Retina (tissue), 1 donor: ENCODE data around the gene NEUROG1.
A peak's percentile ranks its signal among the peaks of the same experiment; 100 is the strongest.

Source experiments
- DNase-seq: peaks from one replicate; pipeline ENCODE4 v3.0.0-alpha.2; 2016

The NEUROG1 gene

DNA sequence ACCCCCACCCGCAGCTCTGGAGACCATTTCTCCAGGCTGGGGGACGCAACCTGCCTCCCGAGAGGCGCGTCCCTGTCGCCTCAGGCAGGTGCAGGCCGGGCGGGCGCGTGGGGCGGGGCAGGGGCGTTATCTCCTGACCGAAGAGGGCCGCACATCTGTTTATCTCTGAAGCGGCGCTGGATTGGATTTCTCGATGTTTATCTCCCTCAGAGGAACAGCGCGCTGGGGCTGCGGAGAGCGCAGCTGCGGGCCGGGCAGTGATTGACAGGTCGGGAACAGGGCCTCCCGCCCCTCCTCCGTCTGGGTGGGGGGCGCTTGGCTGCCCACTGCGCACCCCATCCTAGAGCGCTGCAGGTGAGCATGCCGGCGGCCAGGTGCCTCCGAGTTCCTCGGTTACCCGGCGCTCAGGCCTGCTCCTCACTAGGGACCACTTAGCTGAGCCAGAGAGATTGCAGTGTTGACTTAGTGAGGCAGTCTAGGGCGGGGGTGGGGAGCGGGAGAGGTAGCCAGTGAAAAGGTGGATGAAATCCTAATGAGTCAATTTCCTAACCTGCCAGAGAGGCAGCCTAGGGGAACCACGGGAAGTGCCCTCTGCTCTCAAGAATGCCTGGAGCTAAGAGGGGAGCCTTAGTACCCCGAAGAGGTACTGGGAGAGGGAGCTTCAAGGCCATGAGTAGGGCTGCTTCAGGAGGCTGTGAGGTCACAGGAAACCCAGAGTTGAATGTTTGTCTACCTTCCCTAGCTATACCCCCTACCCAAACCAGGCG lies 44.0 kb downstream of the NEUROG1 start:
- DNase-seq = peak; percentile 75

GRCh38 chr5:135491038-135491551 lies 44.7 kb downstream of the NEUROG1 start:
- no peak for DNase-seq

DNA sequence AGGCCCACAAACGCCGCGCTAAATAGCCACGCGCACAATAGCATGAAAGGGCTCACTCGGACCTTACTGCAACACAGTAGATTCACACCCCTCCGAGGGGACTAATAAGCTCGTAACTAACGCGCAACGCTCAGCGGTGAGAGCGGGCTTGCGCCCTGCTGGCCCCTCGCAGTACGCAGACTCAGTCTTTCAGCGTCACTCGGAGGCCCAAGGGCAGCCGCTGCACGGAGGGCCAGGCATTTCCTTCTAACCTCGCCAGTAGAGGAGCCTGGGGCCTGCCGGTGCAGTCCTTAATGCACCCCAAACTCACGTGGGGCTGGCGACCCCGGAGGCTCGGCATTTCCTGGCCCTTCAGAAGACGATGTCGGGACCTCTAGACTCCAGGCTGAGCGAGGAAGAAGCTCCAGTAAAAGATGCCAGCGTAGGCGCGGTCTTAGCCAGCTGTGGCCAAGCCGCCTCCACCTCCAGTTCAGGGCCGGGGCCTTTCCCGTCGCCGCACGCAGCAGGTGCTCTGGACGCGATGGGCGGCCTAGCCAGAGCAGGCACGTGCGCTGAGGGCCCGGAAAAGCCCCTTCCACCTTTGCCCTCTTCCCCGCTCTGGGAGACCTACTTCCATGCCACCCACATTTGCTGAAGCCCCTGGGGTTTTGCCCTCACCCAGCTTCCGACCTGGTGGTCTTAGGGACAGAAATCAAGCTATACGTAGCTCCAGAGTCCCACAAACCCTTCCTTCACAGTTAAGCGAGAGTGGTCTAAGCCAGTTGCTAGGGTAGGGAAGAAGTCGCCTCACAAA lies 45.3 kb downstream of the NEUROG1 start:
- DNase-seq = peak; percentile 84

- DNase-seq = peak; percentile 85
Observed at GRCh38 chr5:135489466-135490244, 46.1 kb downstream of the NEUROG1 start.

- DNase-seq = peak; percentile 93
Observed at GRCh38 chr5:135488727-135489465, 46.9 kb downstream of the NEUROG1 start.

DNA sequence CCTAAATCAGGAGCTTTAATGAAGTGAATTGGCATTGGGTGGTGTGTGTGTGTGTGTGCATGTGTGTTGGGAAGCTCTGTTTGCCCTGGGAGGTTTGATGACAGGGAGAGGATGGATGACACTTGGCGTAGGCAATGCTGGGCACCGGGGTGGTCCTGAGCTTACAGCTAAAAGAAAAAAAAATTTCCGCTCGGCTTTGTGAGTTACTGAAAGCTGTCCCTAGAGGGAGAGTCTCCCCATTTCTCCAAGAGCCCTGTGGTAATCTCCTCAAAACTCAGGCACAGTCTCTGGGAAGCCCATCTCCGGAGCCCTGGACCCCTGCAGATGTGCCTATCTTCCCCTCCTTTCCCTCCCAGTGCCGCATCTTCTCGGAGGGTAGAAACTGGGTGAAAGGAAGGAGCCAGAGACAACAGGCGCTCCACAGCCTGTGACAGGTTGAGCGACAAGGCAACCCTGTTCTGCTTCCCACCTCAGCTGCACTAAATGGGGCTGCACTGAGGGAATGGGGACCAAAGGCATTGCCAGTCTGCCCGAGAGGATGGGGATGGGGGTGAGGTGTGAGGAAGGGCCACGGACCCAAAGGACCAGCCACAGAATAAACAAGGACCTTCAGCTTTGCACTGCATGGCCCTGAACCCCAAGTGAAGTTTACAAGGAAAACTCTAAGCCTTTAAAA lies 47.8 kb downstream of the NEUROG1 start:
- DNase-seq = peak; percentile 57

DNA sequence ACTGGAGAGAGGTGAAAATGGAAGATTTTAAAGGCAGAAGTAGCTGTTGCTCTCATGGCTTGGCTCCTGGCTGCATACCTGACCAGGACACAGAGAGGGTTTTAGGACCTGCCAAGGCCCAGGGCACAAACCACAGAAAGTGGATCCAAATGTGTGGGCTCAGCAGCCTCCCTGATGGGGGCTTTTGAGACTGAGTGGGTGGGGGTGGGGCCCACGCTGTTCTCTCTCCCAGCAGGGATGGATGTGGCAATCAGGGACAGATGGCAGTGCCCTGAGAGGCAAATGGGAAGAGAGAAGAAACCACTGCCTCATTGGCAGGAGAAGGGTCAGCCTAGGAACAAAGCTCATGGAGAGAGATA lies 48.7 kb downstream of the NEUROG1 start:
- DNase-seq = no peak

DNA sequence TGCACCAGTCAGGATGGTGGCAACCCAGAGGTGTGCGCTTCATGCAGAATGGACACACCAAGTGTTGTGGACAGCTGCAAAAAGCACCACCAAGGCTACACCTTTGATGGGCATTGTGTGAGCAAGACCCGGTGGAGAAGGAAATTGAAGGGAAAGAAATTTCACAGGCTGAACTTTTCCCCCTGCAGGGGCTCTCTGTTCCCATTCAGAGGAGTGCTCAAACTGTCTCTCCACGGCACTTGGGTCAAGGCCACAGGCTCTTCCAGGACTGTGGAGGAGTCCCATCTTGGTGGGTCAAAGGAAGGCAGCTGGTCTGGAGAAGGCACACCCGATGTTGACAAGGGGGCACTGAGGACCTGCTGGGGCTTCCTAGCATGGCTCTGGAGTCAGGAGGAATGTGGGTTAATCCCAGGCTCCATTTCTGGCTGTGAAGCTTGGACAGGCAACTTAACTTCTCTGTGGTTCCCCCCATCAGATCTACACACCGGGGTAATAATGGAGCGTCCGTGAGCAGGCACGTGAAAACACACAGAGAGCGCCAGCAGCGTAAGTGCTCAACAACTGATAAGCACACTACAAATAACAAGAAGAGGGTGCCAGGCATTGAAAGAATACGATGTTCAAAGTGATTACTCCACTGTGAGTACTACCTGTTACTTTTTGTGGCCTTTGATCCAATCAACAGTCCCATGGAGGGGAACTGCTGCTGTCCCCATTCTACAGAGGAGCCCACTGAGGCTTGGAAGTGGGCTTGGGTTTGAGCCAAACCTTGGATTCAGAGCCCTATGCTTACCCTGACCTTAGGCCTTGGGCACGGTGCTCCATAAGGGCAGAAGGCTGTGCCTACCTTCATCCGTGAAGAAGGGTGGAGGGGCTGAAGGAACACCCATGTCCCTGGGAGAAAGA lies 49.4 kb downstream of the NEUROG1 start:
- DNase-seq = no peak

GRCh38 chr5:135484674-135485086 lies 51.1 kb downstream of the NEUROG1 start:
- DNase-seq = no peak
